Measurements from ENCODE around the gene PARD6G. TPM values are rescaled to one million over a fixed set of nuclear protein-coding genes. Genes with fewer than 3 reads are reported as not detected.
A peak's percentile ranks its signal among the peaks of the same experiment; 100 is the strongest.

The PARD6G gene
- total and polyA plus RNA-seq, 9 of the 15 experiments (the other 6 are each of a cell fraction or from before 2014, with no cell fraction given), result 0.03 to 1.2 (median 0.26) TPM

DNA sequence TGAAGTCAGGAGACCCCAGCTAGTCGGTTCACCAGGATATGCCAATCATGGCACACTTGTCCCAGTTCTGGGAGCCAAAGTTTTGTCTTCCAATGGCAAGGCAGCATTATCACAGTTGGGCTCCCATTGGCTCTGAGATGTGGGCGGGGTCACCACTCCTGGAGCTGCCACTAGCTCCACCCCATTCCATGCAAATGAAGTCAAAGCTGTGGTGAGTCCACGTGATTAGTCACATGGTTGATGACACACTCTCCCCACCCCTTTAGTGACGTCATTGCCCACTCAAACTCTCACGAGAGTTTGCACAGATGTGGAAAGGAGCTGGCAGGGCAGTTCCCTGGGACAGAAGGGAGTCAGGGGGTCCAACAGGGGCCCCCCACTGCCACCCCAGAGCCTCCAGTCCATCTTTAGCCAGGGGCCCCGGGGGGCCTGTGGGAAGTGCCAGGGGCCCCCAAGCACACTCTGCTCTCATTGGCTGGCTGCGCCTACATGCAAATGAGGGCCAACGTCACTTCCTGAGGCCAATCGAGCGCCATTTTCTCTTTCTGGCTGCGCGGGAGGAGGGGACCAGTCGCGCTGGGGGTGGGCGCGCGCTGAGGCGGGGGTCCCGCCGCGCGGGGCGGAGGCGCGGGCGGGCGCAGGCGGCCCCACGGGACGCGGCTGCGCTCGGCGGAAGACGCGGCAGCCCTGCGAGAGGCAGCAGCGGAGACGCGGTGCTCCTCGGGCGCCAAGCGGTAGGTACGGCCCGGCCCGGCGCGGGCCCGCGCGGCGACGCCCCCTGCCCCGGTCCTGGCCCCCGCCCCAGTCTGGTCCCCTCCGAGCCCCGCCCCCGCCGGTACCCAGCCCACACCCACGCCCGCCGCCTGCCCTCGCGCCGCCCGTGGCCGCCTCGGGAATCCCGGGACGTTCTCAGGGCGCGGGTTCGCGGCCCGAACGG lies 138.3 kb downstream of the PARD6G start, which contains the start of gene ADNP2 (continued):
- no peak for TF ChIP-seq NFIX (CRISPR knock-in tag; IDR thresholded peaks at IDR 0.05; ENCODE audit: low read depth)
- no peak for TF ChIP-seq TRIM24 (IDR thresholded peaks at IDR 0.05)
- no peak for TF ChIP-seq ZNF274 (IDR thresholded peaks at IDR 0.05; ENCODE audit: borderline replicate concordance, low read depth, low read length)
- peak; percentile 51 to 92 (median 85) for TF ChIP-seq YY1 (IDR thresholded peaks at IDR 0.05; ENCODE audit: borderline replicate concordance in 1 of 3, control insufficient read depth in 1 of 3, extremely low read depth in 1 of 3, insufficient read depth in 3 of 3, insufficient read length in 1 of 3, insufficient replicate concordance in 2 of 3, low read depth in 1 of 3, low read length in 2 of 3)
- no peak for TF ChIP-seq ZC3H11A (IDR thresholded peaks at IDR 0.05; ENCODE audit: low read depth, low read length)
- no peak for TF ChIP-seq RCOR1 (IDR thresholded peaks at IDR 0.05; ENCODE audit: borderline replicate concordance in 1 of 2, low read depth in 2 of 2, low read length in 2 of 2)
- no peak for TF ChIP-seq KLF16 (IDR thresholded peaks at IDR 0.05)
- TF ChIP-seq PHB2 (IDR thresholded peaks at IDR 0.05; ENCODE audit: low read depth), result no peak
- no peak for TF ChIP-seq HNRNPUL1 (IDR thresholded peaks at IDR 0.05; ENCODE audit: low read length)
- TF ChIP-seq ZNF707 (CRISPR knock-in tag; conservative IDR thresholded peaks at IDR 0.05), result no peak
- TF ChIP-seq RBM39 (optimal IDR thresholded peaks at IDR 0.05; ENCODE audit: low read depth, low read length), result no peak
- TF ChIP-seq NR2C1 (IDR thresholded peaks at IDR 0.05), result no peak
- no peak for TF ChIP-seq NR2C1 (tag; IDR thresholded peaks at IDR 0.05)
- TF ChIP-seq, protein P1, sequence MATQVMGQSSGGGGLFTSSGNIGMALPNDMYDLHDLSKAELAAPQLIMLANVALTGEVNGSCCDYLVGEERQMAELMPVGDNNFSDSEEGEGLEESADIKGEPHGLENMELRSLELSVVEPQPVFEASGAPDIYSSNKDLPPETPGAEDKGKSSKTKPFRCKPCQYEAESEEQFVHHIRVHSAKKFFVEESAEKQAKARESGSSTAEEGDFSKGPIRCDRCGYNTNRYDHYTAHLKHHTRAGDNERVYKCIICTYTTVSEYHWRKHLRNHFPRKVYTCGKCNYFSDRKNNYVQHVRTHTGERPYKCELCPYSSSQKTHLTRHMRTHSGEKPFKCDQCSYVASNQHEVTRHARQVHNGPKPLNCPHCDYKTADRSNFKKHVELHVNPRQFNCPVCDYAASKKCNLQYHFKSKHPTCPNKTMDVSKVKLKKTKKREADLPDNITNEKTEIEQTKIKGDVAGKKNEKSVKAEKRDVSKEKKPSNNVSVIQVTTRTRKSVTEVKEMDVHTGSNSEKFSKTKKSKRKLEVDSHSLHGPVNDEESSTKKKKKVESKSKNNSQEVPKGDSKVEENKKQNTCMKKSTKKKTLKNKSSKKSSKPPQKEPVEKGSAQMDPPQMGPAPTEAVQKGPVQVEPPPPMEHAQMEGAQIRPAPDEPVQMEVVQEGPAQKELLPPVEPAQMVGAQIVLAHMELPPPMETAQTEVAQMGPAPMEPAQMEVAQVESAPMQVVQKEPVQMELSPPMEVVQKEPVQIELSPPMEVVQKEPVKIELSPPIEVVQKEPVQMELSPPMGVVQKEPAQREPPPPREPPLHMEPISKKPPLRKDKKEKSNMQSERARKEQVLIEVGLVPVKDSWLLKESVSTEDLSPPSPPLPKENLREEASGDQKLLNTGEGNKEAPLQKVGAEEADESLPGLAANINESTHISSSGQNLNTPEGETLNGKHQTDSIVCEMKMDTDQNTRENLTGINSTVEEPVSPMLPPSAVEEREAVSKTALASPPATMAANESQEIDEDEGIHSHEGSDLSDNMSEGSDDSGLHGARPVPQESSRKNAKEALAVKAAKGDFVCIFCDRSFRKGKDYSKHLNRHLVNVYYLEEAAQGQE (IDR thresholded peaks at IDR 0.05; ENCODE audit: borderline replicate concordance), result peak; percentile 77
- TF ChIP-seq, protein P1 (CRISPR knock-in tag; IDR thresholded peaks at IDR 0.05; ENCODE audit: low read depth), result peak; percentile 58; the same call in 1 of the 2 replicates
- TF ChIP-seq ELF1 (tag; IDR thresholded peaks at IDR 0.05), result no peak
- TF ChIP-seq ZNF143 (CRISPR knock-in tag; IDR thresholded peaks at IDR 0.05), result no peak
- TF ChIP-seq, protein P2, sequence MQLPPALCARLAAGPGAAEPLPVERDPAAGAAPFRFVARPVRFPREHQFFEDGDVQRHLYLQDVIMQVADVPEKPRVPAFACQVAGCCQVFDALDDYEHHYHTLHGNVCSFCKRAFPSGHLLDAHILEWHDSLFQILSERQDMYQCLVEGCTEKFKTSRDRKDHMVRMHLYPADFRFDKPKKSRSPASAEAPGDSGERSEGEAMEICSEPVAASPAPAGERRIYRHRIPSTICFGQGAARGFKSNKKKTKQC (CRISPR knock-in tag; IDR thresholded peaks at IDR 0.05), result no peak
